ENCODE data around the gene PRG2.

Gene PRG2

GRCh38 chr11:57397394-57397990, 7.0 kb upstream of the PRG2 start:
- in situ Hi-C loops (cut with MboI; ENCODE audit: low sequenced_read_pairs), result no loop called here

GRCh38 chr11:57396744-57397143, 6.3 kb upstream of the PRG2 start:
- in situ Hi-C loops (cut with MboI; ENCODE audit: low sequenced_read_pairs), result no loop called here

GRCh38 chr11:57395905-57396623, 5.6 kb upstream of the PRG2 start:
- in situ Hi-C loops (cut with MboI; ENCODE audit: low sequenced_read_pairs), result no loop called here

GRCh38 chr11:57394203-57394965, 3.9 kb upstream of the PRG2 start:
- in situ Hi-C loops (cut with MboI; ENCODE audit: low sequenced_read_pairs), result no loop called here

- in situ Hi-C loops (cut with MboI; ENCODE audit: low sequenced_read_pairs), result no loop called here
Observed at GRCh38 chr11:57392763-57393105, 2.3 kb upstream of the PRG2 start.

GRCh38 chr11:57392066-57392762, 1.8 kb upstream of the PRG2 start:
- in situ Hi-C loops (cut with MboI; ENCODE audit: low sequenced_read_pairs), result no loop called here

- in situ Hi-C loops (cut with MboI; ENCODE audit: low sequenced_read_pairs), result no loop called here
Observed at GRCh38 chr11:57391539-57391938, 1.1 kb upstream of the PRG2 start.

- in situ Hi-C loops (cut with MboI; ENCODE audit: low sequenced_read_pairs), result no loop called here
Observed at GRCh38 chr11:57391111-57391510, 661 bp upstream of the PRG2 start.

- in situ Hi-C loops (cut with MboI; ENCODE audit: low sequenced_read_pairs), result no loop called here
Observed at GRCh38 chr11:57387289-57388030, 3.0 kb downstream of the PRG2 start.

- in situ Hi-C loops (cut with MboI; ENCODE audit: low sequenced_read_pairs), result no loop called here
Observed at GRCh38 chr11:57386178-57386940, 4.1 kb downstream of the PRG2 start.

GRCh38 chr11:57380975-57381374, 9.5 kb downstream of the PRG2 start, which contains the start of gene PRG3:
PRG3 (minus strand) TSS chr11:57381150; CDS start chr11:57380708, 442 bp downstream.
- in situ Hi-C loops (cut with MboI; ENCODE audit: low sequenced_read_pairs), result no loop called here

- in situ Hi-C loops (cut with MboI; ENCODE audit: low sequenced_read_pairs), result no loop called here
Observed at GRCh38 chr11:57379732-57380131, 10.7 kb downstream of the PRG2 start.

- in situ Hi-C loops (cut with MboI; ENCODE audit: low sequenced_read_pairs), result no loop called here
Observed at GRCh38 chr11:57378186-57378585, 12.3 kb downstream of the PRG2 start.

GRCh38 chr11:57377107-57377506, 13.3 kb downstream of the PRG2 start:
- in situ Hi-C loops (cut with MboI; ENCODE audit: low sequenced_read_pairs), result no loop called here

- in situ Hi-C loops (cut with MboI; ENCODE audit: low sequenced_read_pairs), result no loop called here
Observed at GRCh38 chr11:57376095-57377090, 14.1 kb downstream of the PRG2 start.

GRCh38 chr11:57375490-57375889, 15.0 kb downstream of the PRG2 start:
- in situ Hi-C loops (cut with MboI; ENCODE audit: low sequenced_read_pairs), result no loop called here

GRCh38 chr11:57374966-57375365, 15.5 kb downstream of the PRG2 start:
- in situ Hi-C loops (cut with MboI; ENCODE audit: low sequenced_read_pairs), result no loop called here

GRCh38 chr11:57373146-57373545, 17.3 kb downstream of the PRG2 start:
- in situ Hi-C loops (cut with MboI; ENCODE audit: low sequenced_read_pairs), result no loop called here

GRCh38 chr11:57370941-57371340, 19.5 kb downstream of the PRG2 start:
- in situ Hi-C loops (cut with MboI; ENCODE audit: low sequenced_read_pairs), result no loop called here

All from HL-60/S4 (cell line).